ENCODE results near the gene TBC1D4.

GRCh38 chr13:75355609-75356008 lies 126.4 kb downstream of the TBC1D4 start:
- no peak for TF ChIP-seq POLR2AphosphoS5 (IDR thresholded peaks at IDR 0.05; ENCODE audit: low read depth, low read length)
- no peak for TF ChIP-seq TAF1 (IDR thresholded peaks at IDR 0.05; ENCODE audit: borderline replicate concordance, insufficient read depth, low read length)
